ENCODE results near the gene GMDS.

Gene GMDS

DNA sequence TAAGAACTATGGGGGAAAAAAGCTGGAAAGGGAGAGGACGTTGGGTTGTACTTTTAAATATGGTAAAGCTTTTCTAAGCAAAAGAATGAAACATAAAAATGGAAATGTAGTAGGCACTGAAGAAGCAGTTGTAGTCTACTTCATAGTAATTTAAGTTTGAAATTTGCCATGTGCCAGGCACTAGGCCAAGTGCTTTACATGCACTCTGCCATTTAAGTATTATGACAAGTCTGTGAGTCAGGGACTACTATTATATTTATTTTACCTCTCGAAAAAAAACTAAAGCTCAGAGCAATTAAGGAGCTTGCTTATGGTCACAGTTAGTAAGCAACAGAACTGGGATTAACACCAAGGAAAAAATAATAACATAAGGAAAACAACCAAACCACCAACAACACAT is 257.8 kb downstream of the GMDS start:
- peak; percentile 11 for DNase-seq (ENCODE audit: low spot score)

GRCh38 chr6:1986454-1987243 is 258.8 kb downstream of the GMDS start:
- no peak for DNase-seq (ENCODE audit: low spot score)

GRCh38 chr6:1984346-1984994 is 260.9 kb downstream of the GMDS start:
- DNase-seq (ENCODE audit: low spot score): no peak

- DNase-seq (ENCODE audit: low spot score): no peak
Observed at GRCh38 chr6:1983850-1984249, 261.6 kb downstream of the GMDS start.

GRCh38 chr6:1972962-1973361 is 272.4 kb downstream of the GMDS start:
- DNase-seq (ENCODE audit: low spot score): no peak

DNA sequence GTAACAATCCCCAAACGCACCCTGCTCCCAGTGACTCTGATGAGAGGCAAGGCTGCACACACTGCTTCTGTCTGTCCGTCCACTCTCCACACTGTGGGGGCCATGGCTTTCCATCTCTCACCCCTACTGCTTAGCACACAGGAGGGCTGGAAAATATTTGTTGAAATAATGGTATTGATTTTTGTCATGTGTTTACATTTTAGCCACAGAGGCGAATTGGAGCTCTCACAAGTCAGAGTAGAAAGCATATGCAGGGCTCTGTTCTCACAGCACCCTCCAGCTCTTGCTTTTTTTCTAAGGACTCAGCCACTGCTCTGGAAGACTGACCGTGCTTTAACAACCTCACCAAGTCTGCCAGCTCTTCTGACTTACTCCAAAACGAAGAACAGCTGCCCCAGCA is 273.8 kb downstream of the GMDS start:
- no peak for DNase-seq (ENCODE audit: low spot score)

DNA sequence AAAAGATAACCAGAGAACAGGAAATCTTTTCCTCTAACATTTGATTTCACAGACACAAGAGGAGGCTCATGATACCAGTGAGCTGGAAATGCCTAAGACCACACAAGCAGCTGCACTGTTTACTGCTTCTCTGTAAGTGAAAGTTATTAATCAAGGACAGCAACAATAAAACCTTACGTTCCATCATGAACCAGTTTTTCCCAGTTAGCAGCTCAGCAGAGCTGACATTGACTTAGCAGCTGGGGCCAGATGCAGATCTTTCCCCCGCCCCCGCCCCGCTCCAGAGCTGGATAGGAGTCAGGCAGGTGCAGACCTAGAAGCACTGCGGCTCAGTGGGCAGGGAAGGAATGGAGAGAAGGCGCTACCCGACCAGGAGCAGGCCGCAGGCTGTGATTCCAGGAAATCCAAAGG is 275.2 kb downstream of the GMDS start:
- DNase-seq (ENCODE audit: low spot score): no peak

DNA sequence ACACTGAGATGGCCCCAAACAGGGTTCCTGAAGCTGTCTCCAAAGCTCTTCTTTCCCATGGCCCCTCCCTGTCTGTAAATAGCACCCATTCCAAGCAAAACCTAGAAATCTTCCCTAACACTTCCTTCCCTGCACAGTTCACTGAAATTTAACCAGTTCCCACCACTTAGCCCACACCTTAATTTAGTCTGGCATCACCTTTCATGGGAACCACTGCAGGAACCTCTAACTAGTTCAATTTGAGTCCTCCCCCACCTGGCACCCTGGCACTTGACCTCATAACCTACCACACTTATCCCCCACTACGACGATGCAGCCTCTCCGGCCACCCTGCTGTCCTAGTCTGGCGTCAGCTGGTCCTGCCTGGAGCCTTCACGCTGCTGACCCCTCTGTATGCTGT is 278.7 kb downstream of the GMDS start:
- DNase-seq (ENCODE audit: low spot score): no peak

DNA sequence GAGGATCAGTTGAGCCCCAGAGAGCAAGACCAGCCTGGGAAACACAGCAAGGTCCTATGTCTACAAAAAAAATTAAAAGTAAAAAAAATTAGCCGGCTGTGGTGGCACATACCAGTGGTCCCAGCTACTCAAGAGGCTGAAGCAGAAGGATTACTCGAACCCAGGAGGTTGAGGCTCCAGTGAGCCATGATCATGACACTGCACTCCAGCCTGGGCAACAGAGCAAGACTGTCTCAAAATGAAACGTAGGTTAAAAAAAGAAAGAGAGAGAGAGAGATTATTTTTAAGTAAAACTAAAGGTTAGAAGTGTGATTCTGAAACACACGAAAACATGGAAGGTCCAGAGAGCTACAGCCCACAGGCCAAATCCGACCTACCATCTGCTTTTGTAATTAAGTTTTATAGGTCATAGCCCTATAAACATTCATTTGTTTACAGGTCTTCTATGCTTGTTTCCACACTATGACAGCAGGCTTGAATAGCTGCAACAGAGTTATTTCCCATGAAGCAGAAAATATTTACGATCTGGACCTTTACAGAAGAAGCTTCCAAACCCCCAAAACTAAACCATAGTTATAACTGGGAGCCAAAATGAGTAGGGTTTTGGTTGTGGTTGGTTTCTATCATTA is 279.7 kb downstream of the GMDS start:
- DNase-seq (ENCODE audit: low spot score): no peak

- no peak for DNase-seq (ENCODE audit: low spot score)
Observed at GRCh38 chr6:1963596-1963995, 281.8 kb downstream of the GMDS start.

DNA sequence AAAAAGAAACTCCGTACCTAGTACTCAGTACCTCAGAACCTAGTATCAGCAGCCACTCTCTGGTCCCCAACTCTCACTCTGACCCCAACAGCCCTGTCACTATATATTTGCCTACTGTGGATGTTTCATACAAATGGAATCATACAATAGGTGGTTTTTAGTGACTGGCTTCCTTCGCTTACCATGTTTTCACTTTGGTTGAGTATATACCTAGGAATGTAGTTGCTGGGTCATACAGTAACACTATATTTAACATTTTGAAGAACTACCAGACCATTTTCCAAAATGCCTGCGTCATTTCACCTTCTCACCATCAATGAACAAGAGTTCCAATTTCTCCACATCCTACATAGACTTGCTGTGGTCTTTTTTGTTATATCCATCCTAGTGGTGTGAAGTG is 283.2 kb downstream of the GMDS start:
- no peak for DNase-seq (ENCODE audit: low spot score)

DNA sequence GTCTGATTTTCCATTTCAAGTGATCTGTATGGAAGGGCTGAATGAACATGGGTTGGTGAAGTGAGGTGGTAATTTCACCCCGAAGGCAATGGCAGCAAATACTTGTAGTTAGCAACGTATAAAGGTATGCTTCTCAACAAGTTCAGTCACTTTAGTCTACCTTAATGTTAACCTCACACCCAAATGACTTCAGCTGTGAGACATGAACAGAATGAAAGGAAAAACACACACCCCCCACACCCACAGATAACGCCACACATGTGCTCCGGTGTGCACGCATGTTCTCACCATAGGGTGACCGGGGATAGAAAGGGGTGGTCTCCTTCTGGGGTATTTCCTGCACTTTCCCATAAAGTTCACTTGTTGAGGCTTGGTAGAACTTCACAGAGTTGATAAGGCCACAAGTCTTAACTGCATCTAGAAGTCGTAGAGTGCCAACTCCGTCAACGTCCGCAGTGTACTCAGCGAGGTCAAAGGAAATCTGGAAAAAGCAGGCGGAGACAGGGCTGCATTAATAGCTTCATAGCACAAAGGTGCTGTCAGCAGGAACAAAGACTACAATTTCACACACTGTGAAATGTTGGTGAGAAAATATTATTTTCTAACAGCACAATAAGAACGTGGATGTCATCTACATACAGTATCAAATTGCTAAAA is 284.8 kb downstream of the GMDS start:
- DNase-seq (ENCODE audit: low spot score): no peak

GRCh38 chr6:1958257-1958656 is 287.1 kb downstream of the GMDS start:
- no peak for DNase-seq (ENCODE audit: low spot score)

DNA sequence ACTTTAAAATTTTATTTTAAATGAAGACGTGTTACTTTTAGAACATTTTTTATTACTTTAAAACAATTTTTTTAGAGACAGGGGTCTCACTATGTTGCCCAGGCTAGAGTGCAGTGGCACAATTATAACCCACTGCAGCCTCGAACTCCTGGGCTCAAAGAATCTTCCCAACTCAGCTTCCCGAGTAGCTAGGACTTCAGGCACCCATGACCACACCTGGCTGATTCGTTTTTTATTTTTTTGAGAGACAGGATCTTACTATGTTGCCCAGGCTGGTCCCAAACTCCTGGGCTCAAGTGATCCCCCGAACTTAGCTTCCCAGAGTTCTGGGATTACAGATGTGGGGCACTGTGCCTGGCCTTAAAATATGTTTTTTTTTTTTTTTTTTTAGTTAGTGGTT is 287.7 kb downstream of the GMDS start:
- no peak for DNase-seq (ENCODE audit: low spot score)

DNA sequence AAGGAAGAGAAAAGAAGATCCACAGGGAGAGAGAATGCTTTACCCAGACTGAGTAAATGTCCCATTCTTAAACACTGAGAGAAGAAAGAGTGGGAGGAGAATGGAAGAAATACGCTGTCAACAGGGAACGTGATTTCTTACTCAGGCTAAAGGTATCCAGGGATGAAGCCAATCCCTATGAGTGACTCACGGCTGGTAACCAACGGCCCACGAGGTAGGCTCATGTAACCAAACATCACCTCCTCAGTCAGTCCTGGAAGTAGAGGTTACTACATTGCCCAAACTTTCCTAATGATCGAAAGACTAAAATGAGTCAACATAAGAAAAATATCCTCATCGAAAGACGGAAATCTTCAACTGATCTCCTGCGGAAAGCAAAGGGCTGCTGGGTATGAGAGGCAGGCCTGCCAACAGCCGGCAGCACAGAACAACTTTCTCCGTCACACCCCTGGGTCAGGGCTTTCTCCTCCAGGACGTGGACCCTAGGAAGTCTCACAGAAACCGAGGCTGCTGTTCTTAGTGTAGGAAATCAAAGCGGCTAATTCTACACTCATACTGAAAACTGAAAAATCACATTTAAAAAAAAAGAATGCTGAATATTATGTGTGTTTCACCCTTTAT is 292.6 kb downstream of the GMDS start:
- no peak for DNase-seq (ENCODE audit: low spot score)

DNA sequence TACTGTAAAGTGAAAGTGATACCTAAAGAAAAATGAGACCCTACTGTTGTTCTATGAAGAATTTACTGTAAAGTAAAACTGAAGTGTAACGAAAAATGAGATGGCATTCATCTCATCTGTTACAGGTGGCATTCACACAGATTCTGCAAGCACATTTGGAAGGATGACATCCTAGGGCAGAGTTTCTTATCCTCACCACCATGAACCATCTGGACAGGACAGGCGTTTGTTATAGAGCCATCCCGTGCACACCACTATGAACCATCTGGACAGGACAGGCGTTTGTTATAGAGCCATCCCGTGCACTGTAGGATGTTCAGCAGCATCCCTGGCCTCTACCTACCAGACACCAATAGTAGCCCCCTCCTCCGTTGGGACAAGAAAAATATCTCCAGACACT is 294.8 kb downstream of the GMDS start:
- no peak for DNase-seq (ENCODE audit: low spot score)

DNA sequence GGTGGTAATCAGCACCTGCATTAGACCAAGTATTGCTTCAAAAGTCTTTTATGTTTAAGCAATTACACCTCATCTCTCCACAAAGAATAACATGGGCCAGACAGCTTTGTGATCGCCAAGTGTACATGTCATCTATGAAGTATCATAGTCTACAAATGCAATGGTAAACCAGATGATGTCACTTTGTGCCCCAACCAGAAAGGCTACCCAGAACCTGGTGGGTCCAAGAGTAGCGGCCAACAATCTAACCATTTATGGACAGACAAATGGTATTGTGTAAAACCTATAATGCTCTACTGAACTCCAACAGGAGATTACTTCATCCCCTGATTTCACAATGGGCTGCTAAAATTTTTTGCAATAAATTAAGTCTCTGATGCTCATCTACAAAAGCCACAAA is 295.9 kb downstream of the GMDS start:
- no peak for DNase-seq (ENCODE audit: low spot score)

DNA sequence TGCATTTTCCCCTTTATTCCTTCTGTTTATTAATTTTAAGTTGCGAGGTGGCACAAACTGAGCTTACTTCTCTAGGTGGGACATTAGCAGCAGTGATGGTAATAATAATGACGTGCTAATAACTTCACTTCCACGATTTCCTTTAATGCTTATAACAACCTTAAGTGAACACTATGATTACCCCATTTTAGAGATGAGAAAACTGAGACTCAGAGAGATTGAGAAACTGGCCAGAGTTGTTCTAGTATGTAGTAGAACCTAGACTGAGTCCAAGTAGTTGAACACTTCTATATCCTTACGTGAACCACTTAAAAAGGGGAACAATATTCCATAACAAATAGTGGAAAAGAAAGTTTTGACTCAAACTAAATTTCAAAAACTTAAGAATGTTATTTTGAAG is 297.5 kb downstream of the GMDS start:
- DNase-seq (ENCODE audit: low spot score): no peak

GRCh38 chr6:1946583-1946982 is 298.8 kb downstream of the GMDS start:
- DNase-seq (ENCODE audit: low spot score): no peak

DNA sequence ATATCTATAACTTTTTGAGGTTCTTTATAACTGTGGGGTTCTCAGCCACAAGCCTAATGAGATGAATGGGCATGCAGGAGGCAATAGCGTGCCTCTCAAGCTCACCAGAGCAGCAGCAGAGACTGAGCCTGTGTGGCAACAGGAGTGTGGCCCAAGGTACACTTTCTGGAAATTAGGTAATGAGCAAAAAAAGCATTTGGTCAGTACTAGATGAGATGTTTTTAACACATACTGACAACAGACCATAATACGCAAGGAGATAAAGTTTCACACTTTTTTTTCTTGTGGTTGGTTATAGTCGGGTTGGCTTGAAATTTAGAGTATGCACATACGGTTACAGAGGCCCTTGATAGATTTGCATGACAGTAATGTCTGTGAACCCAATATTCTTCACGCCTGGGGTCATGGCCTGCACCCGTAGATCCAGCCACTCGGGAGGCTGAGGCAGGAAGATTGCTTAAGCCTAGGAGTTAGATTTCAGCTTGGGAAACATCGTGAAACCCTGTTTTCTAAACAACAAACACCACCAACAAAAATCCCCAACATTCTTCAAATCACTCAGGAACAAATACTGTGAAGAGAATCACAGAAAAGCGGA is 300.1 kb downstream of the GMDS start:
- no peak for DNase-seq (ENCODE audit: low spot score)

DNA sequence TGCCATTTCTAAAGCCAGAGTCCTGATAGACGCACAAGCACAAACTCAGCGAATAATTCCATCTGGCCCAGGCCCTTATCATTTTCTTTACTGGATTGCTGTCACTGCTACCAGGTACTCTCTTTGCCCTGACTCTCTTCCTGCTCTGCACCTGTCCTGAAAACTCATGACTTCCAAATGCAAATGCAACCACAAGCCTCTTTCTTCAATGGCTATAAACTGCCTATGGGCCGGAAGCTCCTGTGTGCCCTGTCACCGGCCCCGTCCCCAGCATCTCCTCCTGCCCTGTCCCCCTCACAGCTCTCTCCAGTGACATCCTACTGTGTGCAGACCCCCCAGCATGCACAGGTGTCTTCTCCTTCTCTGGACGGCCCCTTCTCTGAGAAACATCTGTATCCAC is 302.6 kb downstream of the GMDS start:
- DNase-seq (ENCODE audit: low spot score): no peak

DNA sequence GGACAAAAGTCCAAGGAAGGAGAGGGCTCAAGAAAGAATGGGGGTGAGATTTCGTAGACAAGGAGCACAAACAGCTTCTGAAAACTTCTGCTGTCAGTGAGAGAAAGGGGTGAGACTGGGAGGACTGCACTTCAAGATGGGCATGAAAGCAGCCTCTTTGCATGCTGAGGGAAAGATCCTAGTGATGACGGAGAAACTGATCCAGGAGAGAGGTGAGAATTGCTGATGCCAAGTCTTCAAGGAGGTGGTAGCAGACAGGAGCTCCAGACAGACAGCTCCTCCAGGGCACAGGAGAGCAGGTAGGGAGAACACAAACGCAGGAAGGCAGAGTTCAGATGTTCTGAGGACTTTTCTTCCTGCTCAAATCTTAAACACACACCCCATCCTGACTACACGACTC is 303.9 kb downstream of the GMDS start:
- DNase-seq (ENCODE audit: low spot score): no peak

All from COLO829 (cell line).